Activated CD4-positive, alpha-beta T cell treated with anti-CD3 and anti-CD28 coated beads, Interleukin-2, amount 10 ng/mL, durations not matched to agents 24 days and 14 days (primary cell): ENCODE results near the gene DOCK3. TPM values are rescaled to one million over a fixed set of nuclear protein-coding genes. Genes with fewer than 3 reads are reported as not detected.
"Not testable (repeated sequence)": the region's sequence is repeated elsewhere in the genome, so short reads cannot be mapped to it uniquely, and the experiment has no call there.

Source experiments
- DNase-seq: peaks from one replicate; pipeline ENCODE4 v3.0.0; 2022
- H3K27ac Mint-ChIP-seq: one replicate; pipeline ENCODE4 v1.8.0; 2022; ENCODE audit warnings: mild to moderate bottlenecking, mixed read lengths
- H3K27me3 Mint-ChIP-seq: one replicate; pipeline ENCODE4 v1.8.0; 2022; ENCODE audit warnings: mixed read lengths
- H3K36me3 Mint-ChIP-seq: one replicate; pipeline ENCODE4 v1.8.0; 2022; ENCODE audit warnings: low read depth, mild to moderate bottlenecking, mixed read lengths
- H3K4me1 Mint-ChIP-seq: one replicate; pipeline ENCODE4 v1.8.0; 2021; ENCODE audit warnings: mixed read lengths
- H3K4me3 Mint-ChIP-seq: one replicate; pipeline ENCODE4 v1.8.0; 2022; ENCODE audit warnings: mild to moderate bottlenecking, moderate library complexity, mixed read lengths
- H3K9me3 Mint-ChIP-seq: one replicate; pipeline ENCODE4 v1.8.0; 2021; ENCODE audit warnings: mixed read lengths
- intact Hi-C: fragments of 100-400 bp; cut with micrococcal nuclease; formaldehyde crosslinking; loops from one replicate; pipeline ENCODE4 v1.15.1; 2023
- total RNA-seq: library from RNA; stranded (reverse); gene quantifications from 2 replicates; pipeline ENCODE4 v1.2.3, GENCODE V29; 2022

DOCK3 gene
- total RNA-seq, 1 donor from 2014 or later = 1.8 TPM

DNA sequence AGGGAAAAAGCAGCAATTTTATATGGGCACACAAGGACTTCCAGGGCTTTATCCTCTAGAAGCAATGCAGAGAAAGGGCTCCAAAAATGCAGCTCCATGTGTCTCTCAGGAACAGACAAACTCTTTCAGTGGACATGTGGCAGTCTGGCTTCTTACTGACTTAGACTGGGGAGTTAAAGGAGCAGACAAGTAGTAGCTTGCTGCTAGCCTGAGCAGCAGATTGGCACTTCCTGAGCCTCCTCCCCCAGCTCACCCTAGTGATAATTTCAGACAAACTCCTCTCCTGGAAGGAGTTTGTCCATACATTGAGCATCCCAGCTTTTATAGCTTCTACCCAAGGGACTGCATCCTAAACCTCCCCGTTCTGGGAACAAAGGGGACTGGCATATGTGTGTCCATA lies 608.7 kb downstream of the DOCK3 start:
- intact Hi-C loops = no loop called here
- Mint-ChIP-seq H3K36me3 (no peaks in the 10 kb centered on the region), H3K27ac (no peak overlapping the region), H3K4me1 (no peaks in the 10 kb centered on the region), H3K27me3 (no peaks in the 10 kb centered on the region), H3K4me3 (no peak overlapping the region), H3K9me3 (peaks cover 5% of the 10 kb centered on the region)
- no peak for DNase-seq

DNA sequence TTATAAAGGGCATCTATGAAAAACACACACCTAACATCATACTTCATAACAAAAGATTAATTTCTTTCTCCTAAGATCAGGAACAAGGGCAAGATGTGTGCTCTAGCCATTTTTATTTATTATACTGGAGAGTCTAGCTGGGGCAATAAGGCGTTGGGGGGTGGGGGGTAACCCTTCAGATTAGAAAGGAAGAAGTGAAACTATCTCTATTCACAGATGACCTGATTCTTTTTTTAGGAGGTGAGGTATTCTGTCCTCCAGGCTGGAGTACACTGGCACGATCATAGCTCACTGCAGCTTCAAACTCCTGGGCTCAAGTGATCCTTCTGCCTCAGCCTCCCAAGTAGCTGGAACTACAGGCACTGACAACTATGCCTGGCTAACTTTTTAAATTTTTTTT lies 620.9 kb downstream of the DOCK3 start:
- no peak for DNase-seq
- intact Hi-C loops = no loop called here
- H3K36me3 Mint-ChIP-seq = no peaks in the 10 kb centered on the region
- no peak overlapping the region for H3K27ac Mint-ChIP-seq
- no peaks in the 10 kb centered on the region for H3K4me1 Mint-ChIP-seq
- peaks cover 1% of the 10 kb centered on the region for H3K27me3 Mint-ChIP-seq
- H3K4me3 Mint-ChIP-seq = no peak overlapping the region
- H3K9me3 Mint-ChIP-seq = peaks cover 11% of the 10 kb centered on the region

DNA sequence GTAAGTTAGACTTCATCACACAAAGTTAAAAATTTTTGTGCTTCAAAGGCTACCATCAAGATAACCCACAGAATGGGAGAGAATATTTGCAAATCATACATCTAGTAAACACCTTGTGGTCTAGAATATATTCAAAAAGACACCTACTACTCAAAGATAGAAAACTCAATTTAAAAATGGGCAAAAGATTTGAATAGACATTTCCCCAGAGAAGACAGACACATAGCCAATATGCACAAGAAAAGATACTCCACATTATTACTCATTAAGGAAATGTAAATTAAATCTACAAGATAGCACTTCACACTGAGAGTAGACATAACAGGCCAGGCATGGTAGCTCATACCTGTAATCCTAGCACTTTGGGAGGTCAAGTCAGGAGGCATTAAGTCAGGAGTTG lies 622.6 kb downstream of the DOCK3 start:
- Mint-ChIP-seq H3K27me3 (peaks cover 6% of the 10 kb centered on the region), H3K27ac (no peak overlapping the region), H3K36me3 (no peaks in the 10 kb centered on the region), H3K9me3 (peaks cover 7% of the 10 kb centered on the region), H3K4me3 (no peak overlapping the region), H3K4me1 (no peaks in the 10 kb centered on the region)
- intact Hi-C loops = no loop called here
- DNase-seq = no peak

DNA sequence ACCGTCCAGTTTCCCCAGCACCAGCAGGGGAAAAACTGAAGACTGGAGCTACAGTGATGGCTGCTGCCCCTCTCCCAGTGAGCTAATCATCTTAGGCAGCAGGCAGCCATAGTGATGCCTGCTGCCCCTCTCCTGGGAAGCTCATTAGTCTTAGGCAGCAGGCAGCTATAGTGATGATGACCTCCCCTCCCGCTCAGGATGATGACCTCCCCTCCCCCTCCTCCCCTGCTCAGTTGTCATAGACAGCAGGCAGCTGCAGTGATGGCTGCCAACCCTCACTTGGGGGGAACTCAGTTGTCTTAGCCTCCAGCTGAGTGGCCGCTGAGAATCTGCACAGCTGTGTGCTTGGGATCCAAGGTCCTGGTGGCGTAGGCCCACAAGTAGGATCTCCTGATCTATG lies 629.5 kb downstream of the DOCK3 start:
- peaks cover 4% of the 10 kb centered on the region for H3K27me3 Mint-ChIP-seq
- no peak overlapping the region for H3K27ac Mint-ChIP-seq
- H3K4me3 Mint-ChIP-seq = no peak overlapping the region
- peaks cover 11% of the 10 kb centered on the region for H3K9me3 Mint-ChIP-seq
- no peaks in the 10 kb centered on the region for H3K4me1 Mint-ChIP-seq
- intact Hi-C loops = no loop called here
- no peak for DNase-seq
- H3K36me3 Mint-ChIP-seq = no peaks in the 10 kb centered on the region

DNA sequence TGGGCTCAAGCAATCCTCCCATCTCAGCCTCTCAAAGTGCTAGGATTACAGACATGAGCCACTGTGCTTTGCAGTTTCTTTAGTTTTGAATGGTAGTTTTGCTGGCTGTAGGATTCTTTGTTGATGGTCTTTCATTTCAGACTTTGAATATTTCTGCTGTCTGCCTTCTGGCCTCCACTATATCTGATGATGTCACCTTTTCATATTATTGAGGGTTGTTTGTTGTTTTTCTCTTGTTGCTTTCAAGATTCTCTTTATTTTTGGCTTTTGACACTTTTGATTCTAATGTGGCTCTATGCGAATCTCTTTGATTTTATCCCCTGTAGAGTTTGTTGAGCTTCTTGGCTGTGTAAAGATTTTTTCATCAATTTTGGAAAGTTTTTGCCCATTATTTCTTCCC lies 631.4 kb downstream of the DOCK3 start:
- intact Hi-C loops = no loop called here
- no peak for DNase-seq
- Mint-ChIP-seq H3K36me3 (no peaks in the 10 kb centered on the region), H3K4me3 (no peak overlapping the region), H3K27ac (no peak overlapping the region), H3K4me1 (no peaks in the 10 kb centered on the region), H3K9me3 (peaks cover 11% of the 10 kb centered on the region), H3K27me3 (peaks cover 2% of the 10 kb centered on the region)

DNA sequence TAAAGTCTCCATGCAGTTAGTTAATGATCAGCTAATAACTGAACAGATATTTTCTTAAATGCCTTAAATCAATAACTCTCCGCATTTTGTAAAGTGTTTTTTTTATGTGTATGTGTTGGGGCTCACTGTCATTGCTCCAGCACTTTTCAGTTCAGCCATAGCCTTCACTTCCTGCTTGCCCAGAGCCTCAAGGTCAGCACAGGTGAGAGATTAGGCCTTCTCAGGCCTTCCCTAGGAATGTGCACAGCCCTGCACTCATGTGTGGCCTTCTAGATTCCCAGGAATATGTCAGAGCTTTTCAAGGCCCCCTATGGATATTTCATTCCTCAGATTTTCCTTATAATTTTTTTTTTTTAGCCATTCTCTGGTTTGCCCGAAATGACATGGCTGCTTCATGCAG lies 632.7 kb downstream of the DOCK3 start:
- no peaks in the 10 kb centered on the region for H3K27me3 Mint-ChIP-seq
- H3K4me3 Mint-ChIP-seq = no peak overlapping the region
- peaks cover 6% of the 10 kb centered on the region for H3K9me3 Mint-ChIP-seq
- H3K4me1 Mint-ChIP-seq = no peaks in the 10 kb centered on the region
- no peak overlapping the region for H3K27ac Mint-ChIP-seq
- intact Hi-C loops = no loop called here
- no peaks in the 10 kb centered on the region for H3K36me3 Mint-ChIP-seq
- no peak for DNase-seq

DNA sequence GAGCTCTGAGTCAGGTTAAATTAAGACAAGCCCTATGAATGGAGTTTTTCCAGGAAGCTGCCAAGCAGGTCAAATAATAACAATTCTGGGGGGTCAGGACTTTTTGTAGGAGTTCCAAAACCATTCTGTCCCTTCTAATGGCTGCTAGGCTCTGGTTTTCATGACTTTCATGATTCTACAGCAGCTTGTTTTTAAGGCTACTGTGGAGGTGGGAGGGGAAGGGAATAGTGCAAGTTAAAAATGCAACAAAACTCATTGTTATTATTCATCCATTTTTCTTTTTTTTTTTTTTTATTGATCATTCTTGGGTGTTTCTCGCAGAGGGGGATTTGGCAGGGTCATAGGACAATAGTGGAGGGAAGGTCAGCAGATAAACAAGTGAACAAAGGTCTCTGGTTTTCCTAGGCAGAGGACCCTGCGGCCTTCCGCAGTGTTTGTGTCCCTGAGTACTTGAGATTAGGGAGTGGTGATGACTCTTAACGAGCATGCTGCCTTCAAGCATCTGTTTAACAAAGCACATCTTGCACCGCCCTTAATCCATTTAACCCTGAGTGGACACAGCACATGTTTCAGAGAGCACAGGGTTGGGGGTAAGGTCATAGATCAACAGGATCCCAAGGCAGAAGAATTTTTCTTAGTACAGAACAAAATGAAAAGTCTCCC lies 633.3 kb downstream of the DOCK3 start:
- H3K4me1 Mint-ChIP-seq, H3K27ac Mint-ChIP-seq, intact Hi-C loops, H3K36me3 Mint-ChIP-seq, H3K4me3 Mint-ChIP-seq, DNase-seq, H3K9me3 Mint-ChIP-seq, H3K27me3 Mint-ChIP-seq: not testable (repeated sequence)

DNA sequence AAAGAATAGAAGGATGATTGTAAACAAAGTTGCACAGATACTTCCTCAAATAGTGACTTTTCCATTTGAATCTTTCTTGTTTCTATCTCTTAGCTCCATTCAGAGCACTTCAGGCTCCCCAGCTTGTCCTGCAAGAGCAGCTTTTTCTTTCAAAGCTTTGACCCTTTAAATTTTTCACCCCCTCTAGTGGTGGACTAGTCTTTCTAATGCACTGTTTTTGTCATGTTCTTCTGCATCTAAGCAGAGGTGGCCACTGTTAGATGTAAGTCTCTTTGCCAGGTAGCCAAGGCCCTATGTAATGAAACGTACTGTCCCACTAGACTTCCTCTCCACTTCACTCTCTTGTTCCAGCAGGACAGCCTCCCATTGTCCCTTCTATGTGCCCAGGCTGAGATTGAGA lies 636.3 kb downstream of the DOCK3 start:
- peak; percentile 62 for DNase-seq
- Mint-ChIP-seq H3K4me1 (no peaks in the 10 kb centered on the region), H3K36me3 (no peaks in the 10 kb centered on the region), H3K9me3 (peaks cover 5% of the 10 kb centered on the region), H3K4me3 (no peak overlapping the region), H3K27me3 (no peaks in the 10 kb centered on the region), H3K27ac (no peak overlapping the region)
- intact Hi-C loops = no loop called here

DNA sequence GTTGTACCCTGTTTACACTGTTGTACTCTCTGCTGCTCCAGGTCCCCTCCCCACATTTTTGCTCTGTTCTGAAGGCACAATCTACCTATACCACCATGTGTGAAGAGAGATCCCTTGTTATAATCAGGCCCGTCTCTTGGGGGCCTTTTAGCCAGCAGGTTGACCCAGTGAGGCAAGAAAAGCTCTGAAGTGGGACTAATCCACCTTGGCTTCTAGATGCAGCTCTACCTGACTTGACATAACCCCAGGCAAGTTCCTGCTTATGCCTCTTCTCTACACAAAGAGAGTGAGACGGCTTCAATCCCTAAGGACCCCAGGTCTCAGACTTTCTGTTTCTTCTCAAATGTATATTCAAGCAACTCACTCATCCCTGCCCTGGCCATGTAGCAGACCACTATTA lies 653.5 kb downstream of the DOCK3 start:
- no peak overlapping the region for H3K27ac Mint-ChIP-seq
- no peaks in the 10 kb centered on the region for H3K9me3 Mint-ChIP-seq
- DNase-seq = no peak
- intact Hi-C loops = no loop called here
- peaks cover 8% of the 10 kb centered on the region for H3K27me3 Mint-ChIP-seq
- no peaks in the 10 kb centered on the region for H3K4me1 Mint-ChIP-seq
- H3K36me3 Mint-ChIP-seq = no peaks in the 10 kb centered on the region
- no peak overlapping the region for H3K4me3 Mint-ChIP-seq

DNA sequence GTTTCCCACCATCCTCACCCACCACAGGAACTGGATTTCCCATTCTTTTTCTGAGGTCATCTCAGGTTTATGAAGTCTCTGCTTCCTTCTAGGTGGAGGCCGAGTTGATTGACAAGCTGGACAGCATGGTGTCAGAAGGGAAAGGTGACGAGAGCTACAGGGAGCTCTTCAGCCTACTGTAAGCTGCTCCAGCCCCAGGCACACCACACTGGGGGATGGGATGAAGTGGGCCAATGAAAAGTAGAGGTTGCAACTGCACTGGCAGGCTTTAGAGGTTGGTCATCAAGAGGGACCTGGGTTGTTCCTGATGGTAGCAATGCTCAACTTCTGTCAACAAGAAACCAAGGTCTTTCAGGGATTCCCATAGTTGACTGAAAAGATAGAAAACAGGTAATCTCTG lies 655.3 kb downstream of the DOCK3 start:
- no peaks in the 10 kb centered on the region for H3K27me3 Mint-ChIP-seq
- DNase-seq = no peak
- intact Hi-C loops = no loop called here
- H3K36me3 Mint-ChIP-seq = no peaks in the 10 kb centered on the region
- no peak overlapping the region for H3K4me3 Mint-ChIP-seq
- H3K27ac Mint-ChIP-seq = no peak overlapping the region
- H3K9me3 Mint-ChIP-seq = no peaks in the 10 kb centered on the region
- H3K4me1 Mint-ChIP-seq = no peaks in the 10 kb centered on the region

DNA sequence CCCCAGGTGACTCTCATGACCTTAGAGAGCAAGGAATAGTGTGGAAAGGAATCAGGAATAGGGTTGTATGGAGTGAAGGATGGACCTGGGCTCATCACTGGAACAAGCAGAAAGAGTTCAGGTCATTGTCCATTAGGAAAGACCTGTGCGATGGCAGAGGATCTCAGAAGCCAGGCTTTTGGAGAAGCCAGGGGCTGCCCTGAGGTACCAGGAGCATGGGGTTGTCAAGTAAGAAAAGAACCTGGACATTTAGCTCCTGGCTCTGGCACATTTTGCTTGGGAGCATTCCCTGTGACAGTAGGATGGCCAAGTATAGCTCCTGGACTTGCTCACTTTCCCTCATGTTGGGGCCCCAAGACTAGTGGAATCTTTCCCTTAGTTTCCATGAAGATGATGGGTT lies 657.4 kb downstream of the DOCK3 start:
- no peaks in the 10 kb centered on the region for H3K9me3 Mint-ChIP-seq
- H3K27me3 Mint-ChIP-seq = no peaks in the 10 kb centered on the region
- no peaks in the 10 kb centered on the region for H3K4me1 Mint-ChIP-seq
- no peak overlapping the region for H3K27ac Mint-ChIP-seq
- no peak for DNase-seq
- no peaks in the 10 kb centered on the region for H3K36me3 Mint-ChIP-seq
- no peak overlapping the region for H3K4me3 Mint-ChIP-seq
- intact Hi-C loops = no loop called here

DNA sequence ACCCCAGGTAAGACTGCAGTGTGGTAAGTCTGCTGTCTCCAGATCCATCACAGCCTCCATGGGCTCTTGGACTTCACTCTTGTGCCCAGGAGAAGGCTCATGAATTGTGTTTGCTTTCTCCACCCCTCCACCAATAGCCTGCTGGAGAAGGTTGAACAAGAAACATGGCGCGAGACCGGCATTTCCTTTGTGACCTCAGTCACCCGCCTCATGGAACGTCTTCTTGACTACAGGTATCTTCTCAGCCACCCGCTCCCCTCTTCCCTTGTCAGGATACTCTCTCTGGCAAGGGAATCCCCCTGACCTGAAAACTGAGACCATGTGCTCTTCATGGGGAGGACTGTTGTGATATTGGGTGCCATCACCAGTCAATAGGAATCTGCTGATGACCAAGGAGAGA lies 658.3 kb downstream of the DOCK3 start:
- H3K9me3 Mint-ChIP-seq = no peaks in the 10 kb centered on the region
- DNase-seq = no peak
- no peaks in the 10 kb centered on the region for H3K27me3 Mint-ChIP-seq

DNA sequence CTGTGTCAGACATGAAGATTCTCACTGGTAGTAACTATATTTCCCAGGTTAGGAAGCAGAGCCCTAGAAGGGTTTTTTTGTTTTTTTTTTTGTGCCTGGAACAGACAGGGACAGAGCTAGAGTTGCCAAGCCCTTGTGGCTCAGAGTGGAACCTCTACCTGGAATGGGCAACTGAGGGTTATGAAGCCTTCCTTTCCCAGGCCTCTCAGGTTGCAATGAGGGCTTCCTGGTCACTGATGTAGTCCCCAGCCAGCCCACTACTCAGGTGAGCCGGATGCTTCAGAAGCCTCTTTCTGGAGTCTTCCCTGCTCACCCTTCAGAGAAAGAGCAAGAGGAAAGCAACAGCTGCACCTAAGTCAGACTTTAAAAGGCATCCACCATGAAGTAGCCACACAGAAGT lies 661.5 kb downstream of the DOCK3 start:
- H3K27ac Mint-ChIP-seq = no peak overlapping the region
- intact Hi-C loops = no loop called here
- DNase-seq = no peak
- H3K4me3 Mint-ChIP-seq = no peak overlapping the region
- no peaks in the 10 kb centered on the region for H3K36me3 Mint-ChIP-seq
- no peaks in the 10 kb centered on the region for H3K4me1 Mint-ChIP-seq
- H3K9me3 Mint-ChIP-seq = no peaks in the 10 kb centered on the region
- no peaks in the 10 kb centered on the region for H3K27me3 Mint-ChIP-seq

More for the DNA sequence above, 658.3 kb downstream of the DOCK3 start:
- no peak overlapping the region for H3K27ac Mint-ChIP-seq
- intact Hi-C loops = no loop called here
- no peaks in the 10 kb centered on the region for H3K4me1 Mint-ChIP-seq
- no peaks in the 10 kb centered on the region for H3K36me3 Mint-ChIP-seq
- H3K4me3 Mint-ChIP-seq = no peak overlapping the region

DNA sequence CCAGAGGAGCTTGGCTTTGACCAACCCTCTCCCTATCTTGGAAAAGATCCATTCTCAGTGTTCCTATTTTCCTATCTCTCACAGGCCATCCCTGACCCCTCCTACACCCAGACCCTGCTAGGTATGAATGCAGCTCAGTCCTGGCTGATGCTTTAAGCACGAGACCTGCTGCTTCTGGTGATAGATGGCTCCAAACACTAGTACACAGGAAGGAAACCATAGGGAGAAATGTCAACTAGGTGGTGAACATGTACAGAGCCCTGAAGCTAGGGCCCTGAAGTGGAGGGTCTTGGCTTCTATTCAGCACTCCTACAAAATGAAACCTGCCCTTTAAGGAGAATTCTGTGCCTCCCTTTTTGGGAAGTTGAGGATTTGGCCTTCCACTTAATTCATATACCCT lies 662.9 kb downstream of the DOCK3 start:
- H3K4me3 Mint-ChIP-seq = no peak overlapping the region
- intact Hi-C loops = no loop called here
- DNase-seq = no peak
- H3K27ac Mint-ChIP-seq = no peak overlapping the region
- H3K9me3 Mint-ChIP-seq = no peaks in the 10 kb centered on the region
- H3K36me3 Mint-ChIP-seq = no peaks in the 10 kb centered on the region
- no peaks in the 10 kb centered on the region for H3K27me3 Mint-ChIP-seq
- H3K4me1 Mint-ChIP-seq = no peaks in the 10 kb centered on the region

DNA sequence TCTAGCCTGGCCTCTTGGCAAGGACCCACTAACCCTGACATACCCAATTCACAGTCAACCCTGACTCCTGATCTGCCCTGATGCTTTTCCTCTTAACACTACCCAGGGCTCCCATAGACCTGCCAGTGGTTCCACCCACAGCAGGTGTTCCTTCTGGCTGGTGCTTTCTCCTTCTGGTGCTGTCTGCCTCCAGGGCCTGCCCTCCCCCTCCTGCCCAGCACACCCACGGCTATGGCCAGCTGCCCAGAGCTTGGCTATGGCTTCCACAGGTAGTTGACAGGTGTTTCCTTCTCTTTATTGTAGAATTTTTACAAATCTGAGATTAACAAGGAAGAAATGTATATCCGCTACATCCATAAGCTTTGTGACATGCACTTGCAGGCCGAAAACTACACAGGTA lies 663.9 kb downstream of the DOCK3 start:
- no peak overlapping the region for H3K27ac Mint-ChIP-seq
- no peaks in the 10 kb centered on the region for H3K9me3 Mint-ChIP-seq
- intact Hi-C loops = no loop called here
- no peaks in the 10 kb centered on the region for H3K4me1 Mint-ChIP-seq
- DNase-seq = no peak
- H3K4me3 Mint-ChIP-seq = no peak overlapping the region
- no peaks in the 10 kb centered on the region for H3K27me3 Mint-ChIP-seq
- no peaks in the 10 kb centered on the region for H3K36me3 Mint-ChIP-seq
